ENCODE data around the gene OR52A5. TPM values are rescaled to one million over a fixed set of nuclear protein-coding genes. Genes with fewer than 3 reads are reported as not detected.

The OR52A5 gene
- total RNA-seq: not detected in 2 replicates

DNA sequence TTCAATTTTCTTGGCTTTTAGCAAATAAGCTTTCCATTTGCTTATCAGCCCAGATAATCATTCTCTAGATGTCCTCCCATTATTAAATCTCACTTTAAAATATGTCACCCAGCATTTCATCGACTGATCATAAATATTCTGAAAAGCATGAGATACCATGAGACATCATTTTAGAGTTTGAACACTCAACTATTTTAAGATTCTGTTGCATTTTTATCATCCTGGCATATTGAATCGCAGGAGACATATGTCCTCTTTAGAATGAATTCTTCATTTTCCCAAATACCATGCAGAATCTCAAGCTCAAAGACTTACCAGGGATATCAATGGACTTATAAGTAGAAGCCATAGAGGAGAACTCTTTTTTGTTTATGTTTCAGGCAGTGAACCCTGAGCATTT lies at the start of gene OR52A5:
Gene OR52A5, minus strand, starts transcription at position 361 of the 400 bp plus-strand sequence. CDS start 5,714 bp downstream, outside the sequence.

DNA sequence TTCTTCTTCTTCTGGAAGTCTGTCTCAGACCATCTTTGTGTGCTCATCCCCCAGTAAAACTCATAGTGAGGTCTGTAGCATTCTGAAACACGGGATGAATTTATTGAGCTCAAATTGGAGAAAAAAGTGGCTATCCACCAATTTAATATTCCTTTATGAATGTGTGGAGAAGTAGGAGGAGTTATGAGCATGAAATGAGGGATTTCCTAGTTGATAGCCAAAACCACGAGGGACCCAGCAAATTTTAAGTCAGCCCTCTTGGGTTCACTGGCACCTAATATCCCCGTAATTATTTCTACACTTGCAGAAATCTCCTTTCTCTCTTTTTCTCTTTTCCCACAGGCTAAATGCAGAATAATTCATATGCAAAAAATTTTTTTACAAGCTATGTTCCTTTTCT lies 16.5 kb upstream of the OR52A5 start, which contains the start of gene OR52A1:
Gene OR52A1, minus strand, starts transcription at position 101 of the 400 bp plus-strand sequence. CDS start 2,388 bp downstream, outside the sequence.

Other genes starting within 250 kb of the OR52A5 start
- not detected in 2 replicates for gene OR51A7, start 234.6 kb downstream of the OR52A5 start, total RNA-seq
- gene OR51G2, start 219.0 kb downstream of the OR52A5 start, total RNA-seq: not detected in 2 replicates
- gene OR51G1, start 214.0 kb downstream of the OR52A5 start, total RNA-seq: not detected in 2 replicates
- not detected in 2 replicates for gene OR51A4, start 190.8 kb downstream of the OR52A5 start, total RNA-seq
- not detected in 2 replicates for gene OR51A2, start 182.6 kb downstream of the OR52A5 start, total RNA-seq
- not detected in 2 replicates for gene OR51L1, start 143.5 kb downstream of the OR52A5 start, total RNA-seq
- not detected in 2 replicates for gene OR52J3, start 91.8 kb downstream of the OR52A5 start, total RNA-seq
- gene OR52E2, start 78.7 kb downstream of the OR52A5 start, total RNA-seq: not detected in 2 replicates
- gene OR52E1, start 68.8 kb downstream of the OR52A5 start, total RNA-seq: not detected in 2 replicates
- gene OR52A1, start 16.4 kb upstream of the OR52A5 start, total RNA-seq: not detected in 2 replicates
- not detected in 2 replicates for gene OR51V1, start 62.3 kb upstream of the OR52A5 start, total RNA-seq
- not detected in 2 replicates for gene HBB, start 88.7 kb upstream of the OR52A5 start, total RNA-seq
- 0.33 and 0.36 TPM in 2 replicates for gene HBD, start 96.1 kb upstream of the OR52A5 start, total RNA-seq
- not detected in 2 replicates for gene HBG1, start 111.5 kb upstream of the OR52A5 start, total RNA-seq
- gene HBG2, start 116.4 kb upstream of the OR52A5 start, total RNA-seq: not detected in 2 replicates
- gene HBE1, start 131.6 kb upstream of the OR52A5 start, total RNA-seq: not detected in 2 replicates
- 0.20 TPM in 1 of 2 replicates, not detected in the other for gene OR51B4, start 163.6 kb upstream of the OR52A5 start, total RNA-seq
- 0.13 TPM in 2 replicates for gene OR51B2, start 185.9 kb upstream of the OR52A5 start, total RNA-seq
- gene OR51B5, start 205.2 kb upstream of the OR52A5 start, total RNA-seq: 0.13 and 0.17 TPM in 2 replicates
- not detected in 2 replicates for gene OR51B6, start 213.2 kb upstream of the OR52A5 start, total RNA-seq
- not detected in 2 replicates for gene OR51M1, start 245.5 kb upstream of the OR52A5 start, total RNA-seq